Stimulated activated CD8-positive, alpha-beta memory T cell treated with anti-CD3 and anti-CD28 coated beads, Interleukin-7, amount 100 ng/mL, for 48 hours (primary cell): ENCODE data around the gene VAV2.
A peak's percentile ranks its signal among the peaks of the same experiment; 100 is the strongest.

Experiments
- DNase-seq, 2 donors: peaks; one replicate each; pipeline ENCODE4 v3.0.0-alpha.2; 2020; ENCODE audit warnings: low read depth in 1 of 2; ENCODE audit errors: extremely low read depth in 1 of 2

Gene VAV2

GRCh38 chr9:134027561-134027960, 35.4 kb upstream of the VAV2 start:
- no peak for DNase-seq

- DNase-seq, result no peak
These were observed 34.9 kb upstream of the VAV2 start for GRCh38 chr9:134026981-134027380.

- DNase-seq, result no peak
These were observed 34.5 kb upstream of the VAV2 start for GRCh38 chr9:134026581-134026980.

GRCh38 chr9:134025606-134026541, 33.8 kb upstream of the VAV2 start:
- DNase-seq, result peak; percentile 15 to 29

- peak; percentile 80 to 91 for DNase-seq
These were observed 32.9 kb upstream of the VAV2 start, which contains the start of gene BRD3OS for GRCh38 chr9:134024828-134025605. Gene BRD3OS (plus strand): TSS chr9:134025481. CDS start chr9:134026748, 1,267 bp downstream.

GRCh38 chr9:134024214-134024792, 32.2 kb upstream of the VAV2 start:
- no peak for DNase-seq

GRCh38 chr9:134014946-134015345, 22.8 kb upstream of the VAV2 start:
- no peak for DNase-seq

GRCh38 chr9:134011401-134011800, 19.3 kb upstream of the VAV2 start:
- no peak for DNase-seq

- DNase-seq, result no peak
These were observed 18.4 kb upstream of the VAV2 start for GRCh38 chr9:134010310-134011173.

- no peak for DNase-seq
These were observed 15.4 kb upstream of the VAV2 start for GRCh38 chr9:134007571-134007970.

- no peak for DNase-seq
These were observed 15.0 kb upstream of the VAV2 start for GRCh38 chr9:134007150-134007549.

- DNase-seq, result no peak
These were observed 13.3 kb upstream of the VAV2 start for GRCh38 chr9:134005381-134005780.

GRCh38 chr9:134004881-134005280, 12.8 kb upstream of the VAV2 start:
- no peak for DNase-seq

- DNase-seq, result no peak
These were observed 12.2 kb upstream of the VAV2 start for GRCh38 chr9:134004131-134004873.

GRCh38 chr9:134003237-134003636, 11.1 kb upstream of the VAV2 start:
- no peak for DNase-seq

- no peak for DNase-seq
These were observed 10.7 kb upstream of the VAV2 start for GRCh38 chr9:134002796-134003195.

GRCh38 chr9:133999851-134000265, 7.7 kb upstream of the VAV2 start:
- no peak for DNase-seq

- no peak for DNase-seq
These were observed 6.9 kb upstream of the VAV2 start for GRCh38 chr9:133998915-133999595.

- DNase-seq, result no peak
These were observed 5.5 kb upstream of the VAV2 start for GRCh38 chr9:133997584-133997983.
